ENCODE results near the gene PAQR9. TPM values are rescaled to one million over a fixed set of nuclear protein-coding genes. Genes with fewer than 3 reads are reported as not detected.

The PAQR9 gene
- total and polyA plus RNA-seq, 2 of the 13 experiments (the other 11 are each of a cell fraction or from before 2014, with no cell fraction given) = 3.7 to 10.3 TPM

DNA sequence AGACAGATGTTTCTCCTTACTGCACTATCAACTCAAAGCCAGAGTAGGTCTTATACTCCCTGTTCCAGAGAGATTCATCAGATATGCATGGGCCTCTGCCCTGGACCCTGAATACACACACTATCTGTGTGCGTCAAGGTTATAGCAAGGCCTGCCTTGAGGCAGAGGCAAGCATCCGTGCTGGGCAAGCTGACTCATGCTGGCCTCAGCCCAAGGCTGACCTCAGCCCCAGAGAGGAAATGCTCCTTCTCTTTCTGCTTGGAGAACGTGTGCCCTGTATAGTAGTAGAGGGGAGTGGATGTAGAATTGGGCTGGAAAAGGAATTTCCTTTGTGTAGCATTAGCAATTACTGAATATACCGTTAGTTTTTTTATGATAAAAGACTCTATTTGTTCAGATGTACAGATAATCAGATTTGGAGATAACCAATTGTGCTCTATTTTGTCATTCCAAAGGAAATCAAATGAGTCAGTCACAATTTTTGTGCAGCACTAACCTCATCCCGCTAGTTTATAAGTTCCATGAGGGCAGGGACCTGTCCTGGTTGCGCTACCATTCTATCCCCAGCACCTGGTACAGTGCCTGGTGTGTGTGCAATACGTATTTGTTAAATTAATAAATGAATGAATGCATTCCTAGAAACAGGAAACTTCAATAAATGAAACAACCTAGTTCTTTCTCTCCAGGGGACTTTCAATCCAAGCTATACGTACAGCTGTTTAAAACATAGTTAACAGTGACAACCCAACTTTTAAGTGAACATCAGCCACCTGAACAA, 13.3 kb upstream of the PAQR9 start (continued):
- TF ChIP-seq, protein P1, sequence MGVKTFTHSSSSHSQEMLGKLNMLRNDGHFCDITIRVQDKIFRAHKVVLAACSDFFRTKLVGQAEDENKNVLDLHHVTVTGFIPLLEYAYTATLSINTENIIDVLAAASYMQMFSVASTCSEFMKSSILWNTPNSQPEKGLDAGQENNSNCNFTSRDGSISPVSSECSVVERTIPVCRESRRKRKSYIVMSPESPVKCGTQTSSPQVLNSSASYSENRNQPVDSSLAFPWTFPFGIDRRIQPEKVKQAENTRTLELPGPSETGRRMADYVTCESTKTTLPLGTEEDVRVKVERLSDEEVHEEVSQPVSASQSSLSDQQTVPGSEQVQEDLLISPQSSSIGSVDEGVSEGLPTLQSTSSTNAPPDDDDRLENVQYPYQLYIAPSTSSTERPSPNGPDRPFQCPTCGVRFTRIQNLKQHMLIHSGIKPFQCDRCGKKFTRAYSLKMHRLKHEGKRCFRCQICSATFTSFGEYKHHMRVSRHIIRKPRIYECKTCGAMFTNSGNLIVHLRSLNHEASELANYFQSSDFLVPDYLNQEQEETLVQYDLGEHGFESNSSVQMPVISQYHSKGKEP (CRISPR knock-in tag; IDR thresholded peaks at IDR 0.05) = no peak
- TF ChIP-seq, protein P2, sequence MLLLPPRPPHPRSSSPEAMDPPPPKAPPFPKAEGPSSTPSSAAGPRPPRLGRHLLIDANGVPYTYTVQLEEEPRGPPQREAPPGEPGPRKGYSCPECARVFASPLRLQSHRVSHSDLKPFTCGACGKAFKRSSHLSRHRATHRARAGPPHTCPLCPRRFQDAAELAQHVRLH (CRISPR knock-in tag; IDR thresholded peaks at IDR 0.05; ENCODE audit: borderline replicate concordance, low read depth) = no peak
- no peak for TF ChIP-seq ZNF335 (CRISPR knock-in tag; IDR thresholded peaks at IDR 0.05)
- TF ChIP-seq EEA1 (CRISPR knock-in tag; IDR thresholded peaks at IDR 0.05; ENCODE audit: borderline replicate concordance) = no peak
- no peak for TF ChIP-seq PCBP1 (IDR thresholded peaks at IDR 0.05; ENCODE audit: borderline replicate concordance, low read depth, low read length)
- TF ChIP-seq ZNF460 (CRISPR knock-in tag; IDR thresholded peaks at IDR 0.05; ENCODE audit: borderline replicate concordance) = no peak
- TF ChIP-seq, protein P3, sequence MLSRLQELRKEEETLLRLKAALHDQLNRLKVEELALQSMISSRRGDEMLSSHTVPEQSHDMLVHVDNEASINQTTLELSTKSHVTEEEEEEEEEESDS (CRISPR knock-in tag; IDR thresholded peaks at IDR 0.05; ENCODE audit: borderline replicate concordance) = no peak
- no peak for TF ChIP-seq ZKSCAN5 (CRISPR knock-in tag; IDR thresholded peaks at IDR 0.05)
- no peak for TF ChIP-seq ZNF382 (CRISPR knock-in tag; IDR thresholded peaks at IDR 0.05; ENCODE audit: borderline replicate concordance)
- TF ChIP-seq ARNT2 (CRISPR knock-in tag; IDR thresholded peaks at IDR 0.05; ENCODE audit: low read depth) = no peak
- TF ChIP-seq, protein P4, sequence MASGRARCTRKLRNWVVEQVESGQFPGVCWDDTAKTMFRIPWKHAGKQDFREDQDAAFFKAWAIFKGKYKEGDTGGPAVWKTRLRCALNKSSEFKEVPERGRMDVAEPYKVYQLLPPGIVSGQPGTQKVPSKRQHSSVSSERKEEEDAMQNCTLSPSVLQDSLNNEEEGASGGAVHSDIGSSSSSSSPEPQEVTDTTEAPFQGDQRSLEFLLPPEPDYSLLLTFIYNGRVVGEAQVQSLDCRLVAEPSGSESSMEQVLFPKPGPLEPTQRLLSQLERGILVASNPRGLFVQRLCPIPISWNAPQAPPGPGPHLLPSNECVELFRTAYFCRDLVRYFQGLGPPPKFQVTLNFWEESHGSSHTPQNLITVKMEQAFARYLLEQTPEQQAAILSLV (CRISPR knock-in tag; IDR thresholded peaks at IDR 0.05; ENCODE audit: borderline replicate concordance) = no peak
- TF ChIP-seq POGZ (CRISPR knock-in tag; IDR thresholded peaks at IDR 0.05) = 0 out of 2 replicates have a peak, but pooled peaks have one; percentile 63
- no peak for TF ChIP-seq ZNF317 (CRISPR knock-in tag; IDR thresholded peaks at IDR 0.05)
- no peak for TF ChIP-seq ZSCAN31 (CRISPR knock-in tag; IDR thresholded peaks at IDR 0.05; ENCODE audit: low read depth)
- no peak for TF ChIP-seq SRSF9 (IDR thresholded peaks at IDR 0.05; ENCODE audit: borderline replicate concordance, insufficient read depth, low read depth, low read length, poor library complexity, severe bottlenecking)
- TF ChIP-seq, protein P5, sequence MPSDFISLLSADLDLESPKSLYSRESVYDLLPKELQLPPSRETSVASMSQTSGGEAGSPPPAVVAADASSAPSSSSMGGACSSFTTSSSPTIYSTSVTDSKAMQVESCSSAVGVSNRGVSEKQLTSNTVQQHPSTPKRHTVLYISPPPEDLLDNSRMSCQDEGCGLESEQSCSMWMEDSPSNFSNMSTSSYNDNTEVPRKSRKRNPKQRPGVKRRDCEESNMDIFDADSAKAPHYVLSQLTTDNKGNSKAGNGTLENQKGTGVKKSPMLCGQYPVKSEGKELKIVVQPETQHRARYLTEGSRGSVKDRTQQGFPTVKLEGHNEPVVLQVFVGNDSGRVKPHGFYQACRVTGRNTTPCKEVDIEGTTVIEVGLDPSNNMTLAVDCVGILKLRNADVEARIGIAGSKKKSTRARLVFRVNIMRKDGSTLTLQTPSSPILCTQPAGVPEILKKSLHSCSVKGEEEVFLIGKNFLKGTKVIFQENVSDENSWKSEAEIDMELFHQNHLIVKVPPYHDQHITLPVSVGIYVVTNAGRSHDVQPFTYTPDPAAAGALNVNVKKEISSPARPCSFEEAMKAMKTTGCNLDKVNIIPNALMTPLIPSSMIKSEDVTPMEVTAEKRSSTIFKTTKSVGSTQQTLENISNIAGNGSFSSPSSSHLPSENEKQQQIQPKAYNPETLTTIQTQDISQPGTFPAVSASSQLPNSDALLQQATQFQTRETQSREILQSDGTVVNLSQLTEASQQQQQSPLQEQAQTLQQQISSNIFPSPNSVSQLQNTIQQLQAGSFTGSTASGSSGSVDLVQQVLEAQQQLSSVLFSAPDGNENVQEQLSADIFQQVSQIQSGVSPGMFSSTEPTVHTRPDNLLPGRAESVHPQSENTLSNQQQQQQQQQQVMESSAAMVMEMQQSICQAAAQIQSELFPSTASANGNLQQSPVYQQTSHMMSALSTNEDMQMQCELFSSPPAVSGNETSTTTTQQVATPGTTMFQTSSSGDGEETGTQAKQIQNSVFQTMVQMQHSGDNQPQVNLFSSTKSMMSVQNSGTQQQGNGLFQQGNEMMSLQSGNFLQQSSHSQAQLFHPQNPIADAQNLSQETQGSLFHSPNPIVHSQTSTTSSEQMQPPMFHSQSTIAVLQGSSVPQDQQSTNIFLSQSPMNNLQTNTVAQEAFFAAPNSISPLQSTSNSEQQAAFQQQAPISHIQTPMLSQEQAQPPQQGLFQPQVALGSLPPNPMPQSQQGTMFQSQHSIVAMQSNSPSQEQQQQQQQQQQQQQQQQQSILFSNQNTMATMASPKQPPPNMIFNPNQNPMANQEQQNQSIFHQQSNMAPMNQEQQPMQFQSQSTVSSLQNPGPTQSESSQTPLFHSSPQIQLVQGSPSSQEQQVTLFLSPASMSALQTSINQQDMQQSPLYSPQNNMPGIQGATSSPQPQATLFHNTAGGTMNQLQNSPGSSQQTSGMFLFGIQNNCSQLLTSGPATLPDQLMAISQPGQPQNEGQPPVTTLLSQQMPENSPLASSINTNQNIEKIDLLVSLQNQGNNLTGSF (CRISPR knock-in tag; IDR thresholded peaks at IDR 0.05) = no peak
- TF ChIP-seq NFATC3 (CRISPR knock-in tag; IDR thresholded peaks at IDR 0.05) = no peak
- TF ChIP-seq ZFP90 (CRISPR knock-in tag; IDR thresholded peaks at IDR 0.05; ENCODE audit: borderline replicate concordance) = peak; percentile 90
- TF ChIP-seq ZNF773 (CRISPR knock-in tag; IDR thresholded peaks at IDR 0.05; ENCODE audit: borderline replicate concordance) = no peak
- TF ChIP-seq MTF2 (CRISPR knock-in tag; IDR thresholded peaks at IDR 0.05; ENCODE audit: borderline replicate concordance) = no peak
- TF ChIP-seq TOE1 (CRISPR knock-in tag; IDR thresholded peaks at IDR 0.05) = no peak
